GM12878 (cell line): ENCODE data around the gene HLX. TPM values are rescaled to one million over a fixed set of nuclear protein-coding genes. Genes with fewer than 3 reads are reported as not detected.

ENCODE experiments used
- ATAC-seq: fragments of 200-7000 bp; cut with Tn5 transposase; 3 replicates; pipeline ENCODE4 v1.9.1; 2020; ENCODE audit warnings: mild to moderate bottlenecking, moderate library complexity
- BruUV-seq: library from RNA; stranded (reverse); fragments of 400-500 nt; replicated peaks from 2 replicates; lab custom pipeline; 2021; lab: Mats Ljungman, UMichigan
- CTCF ChIA-PET: fragments of 300-600 bp; sonication (Branson Sonifier 250); formaldehyde crosslinking; extraction: SDS; loops from one replicate; lab custom pipeline; 2021; ENCODE audit warnings: inconsistent platforms; lab: Yijun Ruan, JAX
- POLR2A ChIA-PET: fragments of 350-600 bp; formaldehyde crosslinking; extraction: SDS; loops from one replicate; lab custom pipeline; 2021; ENCODE audit warnings: inconsistent platforms; lab: Charles Lee
- RAD21 ChIA-PET: fragments of 300-600 bp; sonication (Branson Sonifier 250); formaldehyde crosslinking; loops from one replicate; lab custom pipeline; 2023; ENCODE audit warnings: antibody characterized with exemption; ENCODE audit not compliant: unreplicated experiment; lab: Charles Lee
- SMC1A ChIA-PET: fragments of 300-600 bp; sonication (Branson Sonifier 250); formaldehyde crosslinking; loops from one replicate; lab custom pipeline; 2023; ENCODE audit not compliant: unreplicated experiment, uncharacterized antibody; lab: Charles Lee
- DNase-seq: peaks from one replicate; pipeline ENCODE4 v3.0.0-alpha.2; 2011; ENCODE audit warnings: low read depth, low spot score
- FAIRE-seq: peaks from 3 replicates; lab custom pipeline; 2011; peaks lifted over from hg19 to GRCh38; lab: Jason Lieb, UNC
- H2AFZ ChIP-seq: 2 replicates; pipeline ENCODE4 v1.6.0; 2011; ENCODE audit warnings: low read depth, low read length, control low read depth; ENCODE audit not compliant: control insufficient read depth
- H3K27ac ChIP-seq: 2 replicates; pipeline ENCODE4 v1.5.1; 2011; ENCODE audit warnings: control low read depth; ENCODE audit not compliant: control insufficient read depth, insufficient read depth
- H3K27me3 ChIP-seq, 2 experiments: replicated peaks in 1 of 2; 2 replicates each; pipeline versions ENCODE4 v1.6.0 to v1.6.1; 2011; ENCODE audit warnings: low read length in 1 of 2; ENCODE audit not compliant: control insufficient read depth in 2 of 2, insufficient read depth in 2 of 2
- H3K36me3 ChIP-seq, 2 experiments: 2 replicates each; pipeline ENCODE4 v1.5.1; 2011; ENCODE audit warnings: low read length in 1 of 2; ENCODE audit not compliant: control insufficient read depth in 2 of 2, insufficient read depth in 2 of 2
- H3K4me1 ChIP-seq: 2 replicates; pipeline ENCODE4 v1.6.1; 2011; ENCODE audit warnings: mild to moderate bottlenecking, low read length, moderate library complexity, mixed read lengths; ENCODE audit not compliant: control insufficient read depth, insufficient read depth
- H3K4me2 ChIP-seq: 2 replicates; pipeline ENCODE4 v1.6.0; 2011; ENCODE audit warnings: control low read depth; ENCODE audit not compliant: control insufficient read depth, insufficient read depth
- H3K4me3 ChIP-seq: fragments of 200-600 bp; sonication (generic); 2 replicates; pipeline ENCODE4 v1.5.1; 2016
- H3K79me2 ChIP-seq: 2 replicates; pipeline ENCODE4 v1.6.0; 2011; ENCODE audit warnings: low read length; ENCODE audit not compliant: control insufficient read depth, insufficient read depth
- H3K9ac ChIP-seq: 2 replicates; pipeline ENCODE4 v1.8.0; 2011; ENCODE audit warnings: low read length, control low read depth, mixed read lengths; ENCODE audit not compliant: control insufficient read depth, insufficient read depth
- H3K9me3 ChIP-seq: replicated peaks from 3 replicates; pipeline ENCODE4 v1.5.1; 2011; ENCODE audit warnings: mild to moderate bottlenecking, low read length; ENCODE audit not compliant: control insufficient read depth, insufficient read depth
- H4K20me1 ChIP-seq: 2 replicates; pipeline ENCODE4 v1.6.0; 2011; ENCODE audit not compliant: control insufficient read depth, insufficient read depth
- BRCA1 ChIP-seq: IDR thresholded peaks from 2 replicates; pipeline ENCODE4 v1.6.1; 2011; ENCODE audit warnings: low read depth, low read length, improper control_type of control experiment
- ESRRA ChIP-seq: IDR thresholded peaks from 2 replicates; pipeline ENCODE4 v1.6.1; 2012; ENCODE audit warnings: mild to moderate bottlenecking, low read length, improper control_type of control experiment
- ETV6 ChIP-seq, 2 experiments: fragments of 450-650 bp in 1 of 2; IDR thresholded peaks in 1 of 2; conservative IDR thresholded peaks in 1 of 2; 2 replicates each; pipeline ENCODE4 v1.6.1; 2014; ENCODE audit warnings: antibody characterized with exemption in 1 of 2, borderline replicate concordance in 1 of 2, low read depth in 1 of 2, mild to moderate bottlenecking in 1 of 2, moderate library complexity in 1 of 2
- GABPA ChIP-seq: IDR thresholded peaks from 2 replicates; pipeline ENCODE4 v1.6.1; 2014; ENCODE audit warnings: antibody characterized with exemption, low read depth, mild to moderate bottlenecking, inconsistent platforms
- NBN ChIP-seq: fragments of 450-650 bp; IDR thresholded peaks from 2 replicates; pipeline ENCODE4 v1.6.1; 2016
- NRF1 ChIP-seq: conservative IDR thresholded peaks from 2 replicates; pipeline ENCODE4 v1.6.1; 2011; ENCODE audit warnings: mild to moderate bottlenecking, low read depth, low read length, improper control_type of control experiment
- RAD51 ChIP-seq: fragments of 450-650 bp; IDR thresholded peaks from 2 replicates; pipeline ENCODE4 v1.6.1; 2016; ENCODE audit warnings: moderate library complexity, mild to moderate bottlenecking, inconsistent platforms
- SP1 ChIP-seq: IDR thresholded peaks from one replicate; pipeline ENCODE4 v1.6.1; 2011; ENCODE audit warnings: low read depth, low read length
- TCF7 ChIP-seq: IDR thresholded peaks from 2 replicates; pipeline ENCODE4 v1.6.1; 2014; ENCODE audit warnings: antibody characterized with exemption, borderline replicate concordance
- WRNIP1 ChIP-seq: IDR thresholded peaks from 2 replicates; pipeline ENCODE4 v1.6.1; 2011; ENCODE audit warnings: low read depth, low read length, improper control_type of control experiment, borderline replicate concordance
- WGBS: methylation state at CpG from one replicate; pipeline ENCODE4 v1.1.6; 2016; ENCODE audit warnings: low lambda C conversion rate; ENCODE audit not compliant: insufficient replicate concordance, insufficient coverage; ENCODE audit errors: missing lambda C conversion rate; 5-methylcytosine and 5-hydroxymethylcytosine counted together
- in situ Hi-C: fragments of 300-500 bp; cut with MboI; formaldehyde crosslinking; loops from 9 replicates; pipeline ENCODE4 v1.14.3; 2018; ENCODE audit warnings: mixed read lengths
- intact Hi-C: fragments of 100-400 bp; cut with micrococcal nuclease; formaldehyde crosslinking; loops from one replicate; pipeline ENCODE4 v1.14.2; 2022; ENCODE audit not compliant: unreplicated experiment
- polyA plus RNA-seq, 11 experiments: library from polyadenylated mRNA; depleted of rRNA in 4 of 11; unstranded in 6 of 11; stranded (reverse) in 5 of 11; fragments of >200 nt; fragmentation: Nextera tagmentation in 4 of 11; fragmentation: Illumina TruSeq in 1 of 11; extraction: Ambion mirVana in 4 of 11; extraction: Trizol in 1 of 11; gene quantifications; 1 replicate in 1 of 11; 2 replicates in 10 of 11; pipeline versions ENCODE4 v1.2.1 to v1.2.3, GENCODE V29; 2011 to 2016; ENCODE audit warnings: inconsistent platforms in 2 of 11, missing spikeins in 2 of 11, low read depth in 1 of 11
- total RNA-seq, 4 experiments: library from RNA; depleted of rRNA in 3 of 4; stranded (reverse); fragments of >200 nt in 3 of 4; fragmentation: Illumina TruSeq in 1 of 4; extraction: Trizol in 1 of 4; gene quantifications; 2 replicates each; pipeline versions ENCODE4 v1.2.1 to v1.2.3, GENCODE V29; 2013 to 2021
- TF ChIP-seq, protein P1 (sequence below): IDR thresholded peaks from 2 replicates; pipeline ENCODE4 v1.6.1; 2012; ENCODE audit warnings: improper control_type of control experiment, low read depth, low read length; ENCODE audit not compliant: insufficient replicate concordance

Gene HLX
- total and polyA plus RNA-seq, 10 of the 15 experiments (the other 5 are each of a cell fraction or from before 2014, with no cell fraction given), result 0.11 to 2.3 (median 1.1) TPM

DNA sequence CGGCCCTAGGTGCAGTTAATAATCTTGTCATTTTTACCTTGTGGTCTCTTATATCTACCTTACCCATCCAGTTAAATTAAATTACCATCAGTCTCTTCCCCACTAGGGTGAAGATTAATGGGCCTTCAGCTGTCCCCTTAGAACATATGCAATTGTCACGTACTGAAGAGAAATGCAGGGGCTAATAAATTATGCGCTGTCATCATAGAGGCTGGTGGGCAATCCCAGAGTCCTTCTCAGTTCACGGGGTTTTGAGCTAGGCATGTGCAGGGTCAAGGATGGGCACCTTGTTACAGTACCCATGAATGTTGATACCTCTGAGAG, 35.8 kb downstream of the HLX start (continued):
- TF ChIP-seq GABPA (no peak), RAD51 (no peak), NBN (no peak)

DNA sequence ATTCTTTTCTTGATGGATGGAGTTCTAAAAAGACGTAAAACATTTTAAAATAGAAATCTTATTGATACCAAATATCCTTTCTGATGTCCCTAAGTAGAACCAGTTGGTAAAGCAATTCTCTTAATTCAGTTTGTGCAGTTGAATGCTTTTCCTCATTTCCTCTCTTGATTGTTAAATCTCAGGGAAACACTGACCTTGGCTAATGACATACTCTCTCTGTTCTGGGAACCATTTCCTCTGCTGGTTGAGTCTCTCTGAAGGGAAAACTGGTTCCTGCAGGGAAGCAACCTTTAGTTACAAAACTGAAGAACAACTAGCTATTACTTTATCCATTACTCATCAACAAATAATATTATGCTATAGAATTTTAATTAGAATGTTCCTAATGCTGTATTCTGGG, 36.7 kb downstream of the HLX start:
- Histone ChIP-seq H4K20me1 (no peaks in the 10 kb centered on the region), H3K4me2 (no peak overlapping the region), H3K4me1 (no peaks in the 10 kb centered on the region), H3K4me3 (no peak overlapping the region), H3K36me3 (no peaks in the 10 kb centered on the region), H3K27ac (no peak overlapping the region), H3K79me2 (no peaks in the 10 kb centered on the region), H3K27me3 (peaks cover 0 to 3% of the 10 kb centered on the region in 2 experiments; a peak in 2 of 4 replicates), H3K9me3 (no peaks in the 10 kb centered on the region), H3K9ac (no peak overlapping the region), H2AFZ (no peak overlapping the region)
- in situ Hi-C loops, result no loop called here
- WGBS, result 60% methylated on average over 1 of the region's 1 CpG
- POLR2A ChIA-PET, result no interaction called here
- FAIRE-seq (no peak), ATAC-seq (no peak), DNase-seq (no peak)
- SMC1A ChIA-PET, result interaction anchor here (0.6 to 1.6 kb wide), 2 partner anchors 288 to 302 kb away, joined by 3 to 4 read pairs; no protein-coding TSS in a partner anchor
- CTCF ChIA-PET, result interaction anchor here (2.2 kb wide), 1 partner anchor 288 kb away, joined by 9 read pairs; no protein-coding TSS in a partner anchor
- BruUV-seq, result no TSS peak
- RAD21 ChIA-PET, result no interaction called here
- TF ChIP-seq SP1 (no peak), BRCA1 (no peak), TCF7 (no peak), WRNIP1 (no peak), ESRRA (no peak), ETV6 (conservative IDR thresholded peaks at IDR 0.05 in 1 of 2, IDR thresholded peaks at IDR 0.05 in 1 of 2; ENCODE audit: borderline replicate concordance in 1 of 2, low read depth in 1 of 2) (no peak), NRF1 (no peak)
- TF ChIP-seq, protein P1, sequence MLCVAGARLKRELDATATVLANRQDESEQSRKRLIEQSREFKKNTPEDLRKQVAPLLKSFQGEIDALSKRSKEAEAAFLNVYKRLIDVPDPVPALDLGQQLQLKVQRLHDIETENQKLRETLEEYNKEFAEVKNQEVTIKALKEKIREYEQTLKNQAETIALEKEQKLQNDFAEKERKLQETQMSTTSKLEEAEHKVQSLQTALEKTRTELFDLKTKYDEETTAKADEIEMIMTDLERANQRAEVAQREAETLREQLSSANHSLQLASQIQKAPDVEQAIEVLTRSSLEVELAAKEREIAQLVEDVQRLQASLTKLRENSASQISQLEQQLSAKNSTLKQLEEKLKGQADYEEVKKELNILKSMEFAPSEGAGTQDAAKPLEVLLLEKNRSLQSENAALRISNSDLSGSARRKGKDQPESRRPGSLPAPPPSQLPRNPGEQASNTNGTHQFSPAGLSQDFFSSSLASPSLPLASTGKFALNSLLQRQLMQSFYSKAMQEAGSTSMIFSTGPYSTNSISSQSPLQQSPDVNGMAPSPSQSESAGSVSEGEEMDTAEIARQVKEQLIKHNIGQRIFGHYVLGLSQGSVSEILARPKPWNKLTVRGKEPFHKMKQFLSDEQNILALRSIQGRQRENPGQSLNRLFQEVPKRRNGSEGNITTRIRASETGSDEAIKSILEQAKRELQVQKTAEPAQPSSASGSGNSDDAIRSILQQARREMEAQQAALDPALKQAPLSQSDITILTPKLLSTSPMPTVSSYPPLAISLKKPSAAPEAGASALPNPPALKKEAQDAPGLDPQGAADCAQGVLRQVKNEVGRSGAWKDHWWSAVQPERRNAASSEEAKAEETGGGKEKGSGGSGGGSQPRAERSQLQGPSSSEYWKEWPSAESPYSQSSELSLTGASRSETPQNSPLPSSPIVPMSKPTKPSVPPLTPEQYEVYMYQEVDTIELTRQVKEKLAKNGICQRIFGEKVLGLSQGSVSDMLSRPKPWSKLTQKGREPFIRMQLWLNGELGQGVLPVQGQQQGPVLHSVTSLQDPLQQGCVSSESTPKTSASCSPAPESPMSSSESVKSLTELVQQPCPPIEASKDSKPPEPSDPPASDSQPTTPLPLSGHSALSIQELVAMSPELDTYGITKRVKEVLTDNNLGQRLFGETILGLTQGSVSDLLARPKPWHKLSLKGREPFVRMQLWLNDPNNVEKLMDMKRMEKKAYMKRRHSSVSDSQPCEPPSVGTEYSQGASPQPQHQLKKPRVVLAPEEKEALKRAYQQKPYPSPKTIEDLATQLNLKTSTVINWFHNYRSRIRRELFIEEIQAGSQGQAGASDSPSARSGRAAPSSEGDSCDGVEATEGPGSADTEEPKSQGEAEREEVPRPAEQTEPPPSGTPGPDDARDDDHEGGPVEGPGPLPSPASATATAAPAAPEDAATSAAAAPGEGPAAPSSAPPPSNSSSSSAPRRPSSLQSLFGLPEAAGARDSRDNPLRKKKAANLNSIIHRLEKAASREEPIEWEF, result no peak
- intact Hi-C loops, result no loop called here
